Right cardiac atrium (tissue), 5 donors: ENCODE data around the gene UCN2. TPM values are rescaled to one million over a fixed set of nuclear protein-coding genes. Genes with fewer than 3 reads are reported as not detected.

ENCODE experiments used
- ATAC-seq, 2 donors: fragments of 200-7000 bp; cut with Tn5 transposase; one replicate each; pipeline versions ENCODE4 v1.8.0 to v1.9.1; 2020; ENCODE audit warnings: moderate library complexity in 2 of 2, mild to moderate bottlenecking in 1 of 2
- DNase-seq, 3 donors: peaks; one replicate each; pipeline ENCODE4 v3.0.0-alpha.2; 2020
- H3K27ac ChIP-seq: one replicate; pipeline ENCODE4 v1.5.1; 2013; ENCODE audit warnings: mild to moderate bottlenecking, low read length, control low read depth, moderate library complexity
- H3K27me3 ChIP-seq: one replicate; pipeline ENCODE4 v1.6.1; 2013; ENCODE audit not compliant: control insufficient read depth, insufficient read depth
- H3K4me1 ChIP-seq: one replicate; pipeline ENCODE4 v1.6.1; 2013; ENCODE audit warnings: low read length; ENCODE audit not compliant: control insufficient read depth, insufficient read depth
- H3K4me3 ChIP-seq: one replicate; pipeline ENCODE4 v1.5.1; 2013; ENCODE audit warnings: low read length, control low read depth
- H3K9me3 ChIP-seq: one replicate; pipeline ENCODE4 v1.6.1; 2013; ENCODE audit warnings: low read length; ENCODE audit not compliant: control insufficient read depth
- WGBS: extraction: QIAGEN DNeasy Blood & Tissue Kit; methylation state at CpG from one replicate; pipeline ENCODE4 v1.1.7; 2013; 5-methylcytosine and 5-hydroxymethylcytosine counted together
- intact Hi-C, 4 donors: fragments of 100-400 bp; cut with DNase I; formaldehyde crosslinking; loops; one replicate each; pipeline versions ENCODE4 v1.11.0 to v1.14.0; 2022 to 2023
- polyA plus RNA-seq: library from polyadenylated mRNA; stranded (reverse); fragments of 200-250 nt; gene quantifications from one replicate; pipeline ENCODE4 v1.2.3, GENCODE V29; 2013
- total RNA-seq, 4 donors: library from RNA; stranded (reverse); fragmentation: NEBNext Ultra II Directional; extraction: Animal tissue kit (Norgen Biotek cat#: 25700); gene quantifications; one replicate each; pipeline ENCODE4 v1.2.1, GENCODE V29; 2021
- donor health status: healthy with polysubstance abuse.
- donor health status: DM: no; HTN: yes; CAD: no.
- donor health status: DM: no; HTN: no; CAD: no.
- donor health status: DM: no; HTN: yes; CAD: no; lungs with severe emphysema.
- donor health status: DM: yes; HTN: yes; CAD: no.

The UCN2 gene
- total and polyA plus RNA-seq, 5 donors, result 0.16 TPM; not detected in 4

GRCh38 chr3:48569400-48569799 lies 5.8 kb upstream of the UCN2 start:
- Histone ChIP-seq H3K4me1 (no peaks in the 10 kb centered on the region), H3K4me3 (no peak overlapping the region), H3K27me3 (no peaks in the 10 kb centered on the region), H3K9me3 (no peaks in the 10 kb centered on the region), H3K27ac (no peak overlapping the region)
- no peak for ATAC-seq
- DNase-seq, result no peak
- WGBS, result 89% methylated on average over 10 of the region's 10 CpGs
- intact Hi-C loops, result no loop called here

DNA sequence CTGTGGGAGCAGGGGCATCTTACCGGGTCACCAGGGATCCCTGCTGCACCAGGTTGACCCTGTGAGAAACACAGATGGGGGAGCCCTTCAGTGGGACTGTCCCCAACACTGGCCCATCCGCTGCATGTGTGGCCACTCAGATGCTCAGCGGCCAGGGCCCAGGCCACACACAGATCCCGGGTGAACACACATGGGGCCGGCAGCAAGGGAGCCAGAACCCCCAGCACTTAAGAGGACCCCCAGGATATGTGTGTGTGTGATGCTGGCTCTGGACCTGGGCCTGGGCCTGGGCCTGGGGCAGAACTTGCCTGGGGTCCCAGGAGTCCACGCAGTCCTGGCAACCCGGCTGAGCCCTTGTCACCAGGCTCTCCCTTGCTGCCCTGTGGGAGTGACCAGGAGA lies 4.9 kb upstream of the UCN2 start:
- H3K4me1 ChIP-seq, result no peaks in the 10 kb centered on the region
- intact Hi-C loops, result no loop called here
- no peak for DNase-seq
- no peak overlapping the region for H3K27ac ChIP-seq
- no peaks in the 10 kb centered on the region for H3K9me3 ChIP-seq
- no peaks in the 10 kb centered on the region for H3K27me3 ChIP-seq
- no peak for ATAC-seq
- no peak overlapping the region for H3K4me3 ChIP-seq
- 95% methylated on average over 7 of the region's 7 CpGs for WGBS

DNA sequence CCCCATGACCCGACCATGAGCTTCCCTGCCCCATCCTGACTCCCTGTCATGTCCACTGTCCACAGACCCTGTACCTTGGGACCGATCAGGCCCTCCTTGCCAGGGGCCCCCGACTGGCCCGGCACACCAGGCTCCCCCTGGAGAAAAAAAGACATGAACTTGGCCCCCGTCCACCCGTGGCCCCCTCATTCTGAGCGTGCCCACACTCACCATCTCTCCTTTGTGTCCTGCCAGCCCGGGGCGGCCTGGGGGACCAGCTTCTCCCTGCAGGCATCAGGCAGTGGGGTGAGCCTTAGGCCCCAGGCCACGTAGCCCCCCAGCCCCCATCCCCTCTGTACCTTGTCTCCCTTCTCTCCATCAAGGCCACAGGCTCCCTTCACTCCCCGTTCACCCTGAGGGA lies 3.9 kb upstream of the UCN2 start:
- no peak for ATAC-seq
- no peak overlapping the region for H3K4me3 ChIP-seq
- H3K4me1 ChIP-seq, result no peaks in the 10 kb centered on the region
- H3K9me3 ChIP-seq, result no peaks in the 10 kb centered on the region
- H3K27ac ChIP-seq, result no peak overlapping the region
- intact Hi-C loops, result no loop called here
- H3K27me3 ChIP-seq, result no peaks in the 10 kb centered on the region
- WGBS, result 92% methylated on average over 11 of the region's 11 CpGs
- DNase-seq, result no peak

GRCh38 chr3:48567090-48567489 lies 3.5 kb upstream of the UCN2 start:
- Histone ChIP-seq H3K4me3 (no peak overlapping the region), H3K27me3 (no peaks in the 10 kb centered on the region), H3K9me3 (no peaks in the 10 kb centered on the region), H3K4me1 (no peaks in the 10 kb centered on the region), H3K27ac (no peak overlapping the region)
- WGBS, result 94% methylated on average over 5 of the region's 5 CpGs
- DNase-seq (no peak), ATAC-seq (no peak)
- intact Hi-C loops, result no loop called here

DNA sequence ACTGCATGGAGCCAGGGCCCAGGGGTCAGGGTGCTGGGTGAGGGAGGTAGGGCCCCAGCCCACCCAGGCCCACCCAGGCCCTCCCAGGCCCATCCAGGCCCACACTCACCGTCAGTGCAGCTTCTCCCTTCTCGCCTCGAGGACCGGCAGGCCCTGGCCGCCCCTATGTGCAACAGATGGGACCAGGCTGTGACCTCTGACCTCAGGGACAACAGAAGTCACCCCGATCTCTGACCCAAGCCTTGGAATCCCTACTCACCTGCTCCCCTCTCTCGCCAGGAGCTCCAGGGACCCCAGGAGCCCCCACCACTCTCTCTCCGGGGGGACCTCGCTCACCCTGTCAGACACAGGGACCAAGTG lies 2.8 kb upstream of the UCN2 start:
- no peaks in the 10 kb centered on the region for H3K4me1 ChIP-seq

DNA sequence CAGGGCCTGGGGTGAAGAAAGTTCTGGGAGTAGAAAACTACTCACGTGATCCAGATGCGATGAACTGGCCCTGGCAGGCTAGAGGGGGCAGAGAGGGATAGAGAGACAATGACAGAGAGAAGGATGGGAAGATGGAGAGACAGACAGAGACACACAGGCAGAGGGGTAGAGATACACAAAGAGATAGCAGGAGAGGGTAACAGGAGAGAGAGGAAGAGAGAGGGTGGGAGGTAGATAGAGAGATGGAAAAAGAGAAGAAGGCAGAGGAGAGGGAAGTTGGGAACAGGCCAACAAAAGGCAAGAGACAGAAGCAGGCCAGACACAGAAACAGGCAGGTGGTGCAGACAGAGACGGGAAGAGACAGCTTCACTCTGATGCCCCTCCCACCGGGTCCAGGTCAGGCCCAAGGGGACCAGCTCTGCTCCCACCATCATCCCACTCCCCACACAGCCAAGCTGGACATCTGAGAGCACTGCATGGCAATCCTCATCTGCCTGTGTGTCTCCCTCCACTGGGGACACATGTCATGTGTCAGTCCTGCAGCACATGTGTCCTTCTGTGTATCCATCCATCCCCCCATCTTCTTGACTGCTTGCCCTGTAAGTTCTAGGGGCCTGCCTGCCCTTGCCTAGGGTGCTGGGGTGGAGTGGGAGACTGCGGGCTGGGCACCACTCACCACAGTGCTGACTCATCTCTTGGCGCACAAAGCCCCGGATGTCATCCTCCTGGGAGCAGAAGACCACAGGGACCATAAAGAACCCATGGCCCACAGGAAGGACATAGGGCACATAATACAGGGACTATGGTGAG lies 2.2 kb upstream of the UCN2 start:
- 57% methylated on average over 7 of the region's 7 CpGs for WGBS
- Histone ChIP-seq H3K27ac (no peak overlapping the region), H3K9me3 (no peaks in the 10 kb centered on the region), H3K27me3 (no peaks in the 10 kb centered on the region), H3K4me3 (no peak overlapping the region), H3K4me1 (no peaks in the 10 kb centered on the region)
- intact Hi-C loops, result no loop called here
- ATAC-seq (no peak), DNase-seq (no peak)

More for the DNA sequence above, 2.8 kb upstream of the UCN2 start:
- no peak overlapping the region for H3K4me3 ChIP-seq
- WGBS, result 93% methylated on average over 9 of the region's 9 CpGs
- no peak for ATAC-seq
- H3K9me3 ChIP-seq, result no peaks in the 10 kb centered on the region
- no peak for DNase-seq
- no peaks in the 10 kb centered on the region for H3K27me3 ChIP-seq
- H3K27ac ChIP-seq, result no peak overlapping the region
- intact Hi-C loops, result no loop called here

DNA sequence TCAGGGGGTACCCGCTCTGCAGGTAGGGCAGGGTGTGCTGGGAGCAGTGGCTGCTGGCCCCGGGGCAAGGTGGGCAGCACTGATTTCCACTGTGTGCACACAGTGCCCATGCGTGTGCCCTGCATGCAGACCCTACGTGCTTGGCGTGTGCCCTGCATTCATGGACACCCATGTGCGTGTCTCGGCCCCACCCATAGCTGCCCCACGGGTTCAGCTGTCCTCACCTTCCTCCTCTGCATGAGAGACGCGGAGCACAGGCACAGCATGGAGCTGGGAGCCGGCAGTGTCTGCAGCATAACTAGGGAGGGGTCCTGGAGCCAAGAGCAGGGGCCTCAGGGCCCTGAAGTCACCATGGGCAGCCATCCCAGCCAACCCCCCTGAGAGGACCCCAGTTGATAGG lies 1.6 kb upstream of the UCN2 start:
- Histone ChIP-seq H3K9me3 (no peaks in the 10 kb centered on the region), H3K27me3 (no peaks in the 10 kb centered on the region), H3K4me3 (no peak overlapping the region), H3K27ac (no peak overlapping the region), H3K4me1 (no peaks in the 10 kb centered on the region)
- WGBS, result 75% methylated on average over 11 of the region's 11 CpGs
- DNase-seq, result no peak
- ATAC-seq, result no peak
- intact Hi-C loops, result no loop called here

DNA sequence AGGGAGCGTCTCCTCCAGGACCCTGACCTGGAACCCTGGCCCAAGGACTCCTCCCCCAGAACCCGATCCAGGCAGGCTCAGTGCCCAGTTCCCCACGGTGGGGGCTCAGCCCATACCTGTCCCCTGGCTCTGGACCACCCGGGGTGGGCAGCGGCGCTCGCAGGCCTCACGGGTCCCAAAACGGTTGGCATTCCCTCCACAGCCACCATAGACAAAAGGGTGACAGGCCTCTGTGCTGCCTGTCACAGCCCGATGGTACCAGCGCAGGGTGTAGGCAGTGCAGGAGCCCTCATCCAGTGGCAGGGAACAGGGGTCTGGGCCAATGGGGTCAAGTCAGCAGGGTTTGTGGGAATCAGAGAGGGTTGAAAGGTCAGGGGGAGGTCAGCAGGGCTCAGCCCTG lies 1.1 kb upstream of the UCN2 start:
- Histone ChIP-seq H3K9me3 (no peaks in the 10 kb centered on the region), H3K4me1 (peaks cover 2% of the 10 kb centered on the region), H3K27me3 (no peaks in the 10 kb centered on the region), H3K4me3 (no peak overlapping the region), H3K27ac (no peak overlapping the region)
- intact Hi-C loops, result no loop called here
- ATAC-seq (no peak), DNase-seq (no peak)
- 90% methylated on average over 11 of the region's 11 CpGs for WGBS

- no peaks in the 10 kb centered on the region for H3K9me3 ChIP-seq
- 68% methylated on average over 10 of the region's 10 CpGs for WGBS
- H3K4me1 ChIP-seq, result peaks cover 2% of the 10 kb centered on the region
- no peak overlapping the region for H3K27ac ChIP-seq
- intact Hi-C loops, result no loop called here
- ATAC-seq (no peak), DNase-seq (peak; percentile 41 to 77 (median 67))
- no peaks in the 10 kb centered on the region for H3K27me3 ChIP-seq
- no peak overlapping the region for H3K4me3 ChIP-seq
Measured at GRCh38 chr3:48564022-48564421, 441 bp upstream of the UCN2 start.

DNA sequence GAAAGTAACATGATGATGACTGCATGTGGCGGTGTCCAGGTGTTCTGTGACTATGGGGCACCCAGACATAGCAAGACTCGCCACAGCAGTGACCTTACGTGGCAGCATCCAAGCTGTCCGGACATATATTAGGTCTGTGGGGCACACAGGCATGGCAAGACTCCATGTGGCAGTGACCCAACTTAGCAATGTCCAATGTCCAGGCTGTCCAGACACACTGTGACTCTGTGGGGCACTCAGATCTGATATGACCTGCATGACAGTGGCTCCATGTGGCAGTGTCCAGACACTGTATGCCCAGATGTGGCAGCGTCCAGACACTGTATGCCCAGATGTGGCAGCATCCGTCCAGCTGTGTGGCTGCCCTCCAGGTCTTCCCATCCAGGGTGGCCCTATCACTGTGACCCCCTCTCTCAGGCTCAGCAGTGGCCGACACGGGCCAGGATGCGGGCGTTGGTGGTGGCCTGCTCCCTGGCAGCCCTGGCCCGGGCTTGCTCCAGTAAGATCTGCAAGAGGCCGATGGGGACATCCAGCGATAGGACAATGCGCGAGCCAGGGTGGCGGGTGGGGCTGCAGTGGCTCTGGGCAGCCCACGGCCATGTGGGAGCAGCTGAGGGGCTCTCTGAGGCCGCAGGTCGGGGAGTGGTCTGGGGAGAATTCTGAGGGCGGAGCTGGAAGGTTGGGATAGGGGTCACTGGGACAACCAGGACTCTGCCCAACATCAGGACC lies 1.1 kb downstream of the UCN2 start:
- no peaks in the 10 kb centered on the region for H3K9me3 ChIP-seq
- H3K4me3 ChIP-seq, result no peak overlapping the region
- no peaks in the 10 kb centered on the region for H3K27me3 ChIP-seq
- peaks cover 2% of the 10 kb centered on the region for H3K4me1 ChIP-seq
- no peak for DNase-seq
- WGBS, result 88% methylated on average over 20 of the region's 20 CpGs
- H3K27ac ChIP-seq, result no peak overlapping the region
- ATAC-seq, result no peak
- intact Hi-C loops, result no loop called here

DNA sequence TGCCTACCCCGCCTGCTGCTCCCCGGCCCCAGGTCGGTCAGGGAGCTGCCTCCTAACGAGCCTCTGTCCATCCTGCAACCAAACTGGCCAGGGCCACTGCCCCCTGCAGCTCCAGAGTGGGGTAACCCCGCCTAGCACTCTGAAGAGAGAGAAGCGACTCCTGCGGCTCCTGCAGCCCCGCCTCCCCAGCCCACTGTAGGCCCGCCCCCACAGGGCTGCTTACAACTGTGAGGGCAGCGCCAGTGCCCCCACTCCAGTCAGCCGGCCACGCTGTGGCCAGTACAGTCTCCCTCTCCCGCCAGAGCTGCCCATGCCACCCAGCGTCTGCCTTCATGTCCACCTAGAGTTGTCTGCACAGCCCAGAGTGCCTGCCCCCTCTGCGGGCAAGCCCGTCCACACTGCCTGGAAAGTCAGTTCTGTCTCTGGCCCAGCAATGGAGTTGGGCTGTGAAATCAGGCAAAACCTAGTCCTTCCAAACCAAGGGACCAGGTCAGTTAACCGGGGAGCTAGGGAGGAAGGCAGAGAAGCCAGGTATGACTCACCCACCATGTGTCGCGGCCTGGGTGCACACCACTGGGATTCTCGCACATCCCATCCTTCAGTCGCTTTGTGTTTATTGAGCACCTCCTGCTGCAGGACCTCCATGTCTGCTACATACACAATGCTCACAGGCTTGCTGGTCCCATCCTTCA lies 2.4 kb downstream of the UCN2 start:
- H3K4me1 ChIP-seq, result peaks cover 2% of the 10 kb centered on the region
- H3K27me3 ChIP-seq, result no peaks in the 10 kb centered on the region
- WGBS, result 32% methylated on average over 21 of the region's 21 CpGs
- intact Hi-C loops, result no loop called here
- ATAC-seq (peak in 1 of 2 donors; percentile 5), DNase-seq (peak; percentile 57 to 89 (median 87))
- H3K27ac ChIP-seq, result peak overlapping the region; percentile 38
- peak overlapping the region; percentile 18 for H3K4me3 ChIP-seq
- no peaks in the 10 kb centered on the region for H3K9me3 ChIP-seq
